HG02981 (cell line): ENCODE results near the gene TMEM120A.

ENCODE experiments used
- ATAC-seq: cut with Tn5 transposase; IDR thresholded peaks from one replicate; pipeline ENCODE4 v1.9.1; 2021; ENCODE audit warnings: mild to moderate bottlenecking, moderate library complexity; ENCODE audit not compliant: unreplicated experiment

TMEM120A gene

GRCh38 chr7:75981453-75982305 is 12.7 kb downstream of the TMEM120A start:
- ATAC-seq, result no peak

- no peak for ATAC-seq
These were observed 13.3 kb downstream of the TMEM120A start for GRCh38 chr7:75981203-75981452.

- no peak for ATAC-seq
These were observed 13.8 kb downstream of the TMEM120A start for GRCh38 chr7:75980430-75981202.

- ATAC-seq, result no peak
These were observed 14.5 kb downstream of the TMEM120A start for GRCh38 chr7:75979759-75980429.

GRCh38 chr7:75977743-75978142 is 16.7 kb downstream of the TMEM120A start:
- no peak for ATAC-seq

GRCh38 chr7:75971961-75972763 is 22.2 kb downstream of the TMEM120A start:
- no peak for ATAC-seq

GRCh38 chr7:75971309-75971960 is 23.0 kb downstream of the TMEM120A start:
- no peak for ATAC-seq

- no peak for ATAC-seq
These were observed 24.5 kb downstream of the TMEM120A start for GRCh38 chr7:75969704-75970498.

GRCh38 chr7:75969182-75969581 is 25.2 kb downstream of the TMEM120A start:
- no peak for ATAC-seq

GRCh38 chr7:75968561-75969001 is 25.8 kb downstream of the TMEM120A start:
- ATAC-seq, result no peak

- no peak for ATAC-seq
These were observed 26.4 kb downstream of the TMEM120A start for GRCh38 chr7:75968012-75968411.

GRCh38 chr7:75967487-75967997 is 26.9 kb downstream of the TMEM120A start:
- ATAC-seq, result no peak

- no peak for ATAC-seq
These were observed 27.3 kb downstream of the TMEM120A start for GRCh38 chr7:75967055-75967454.

GRCh38 chr7:75966190-75966961 is 28.0 kb downstream of the TMEM120A start:
- ATAC-seq, result no peak

- no peak for ATAC-seq
These were observed 28.8 kb downstream of the TMEM120A start for GRCh38 chr7:75965617-75966016.

GRCh38 chr7:75963381-75963995 is 30.9 kb downstream of the TMEM120A start:
- ATAC-seq, result no peak

- no peak for ATAC-seq
These were observed 31.6 kb downstream of the TMEM120A start for GRCh38 chr7:75962607-75963380.
